MV-4-11 (cell line): Measurements from ENCODE around the gene DNAH14.

Experiments used
- DNase-seq: peaks from one replicate; lab custom pipeline; 2025; lab: John Stamatoyannopoulos, UW

The DNAH14 gene

DNA sequence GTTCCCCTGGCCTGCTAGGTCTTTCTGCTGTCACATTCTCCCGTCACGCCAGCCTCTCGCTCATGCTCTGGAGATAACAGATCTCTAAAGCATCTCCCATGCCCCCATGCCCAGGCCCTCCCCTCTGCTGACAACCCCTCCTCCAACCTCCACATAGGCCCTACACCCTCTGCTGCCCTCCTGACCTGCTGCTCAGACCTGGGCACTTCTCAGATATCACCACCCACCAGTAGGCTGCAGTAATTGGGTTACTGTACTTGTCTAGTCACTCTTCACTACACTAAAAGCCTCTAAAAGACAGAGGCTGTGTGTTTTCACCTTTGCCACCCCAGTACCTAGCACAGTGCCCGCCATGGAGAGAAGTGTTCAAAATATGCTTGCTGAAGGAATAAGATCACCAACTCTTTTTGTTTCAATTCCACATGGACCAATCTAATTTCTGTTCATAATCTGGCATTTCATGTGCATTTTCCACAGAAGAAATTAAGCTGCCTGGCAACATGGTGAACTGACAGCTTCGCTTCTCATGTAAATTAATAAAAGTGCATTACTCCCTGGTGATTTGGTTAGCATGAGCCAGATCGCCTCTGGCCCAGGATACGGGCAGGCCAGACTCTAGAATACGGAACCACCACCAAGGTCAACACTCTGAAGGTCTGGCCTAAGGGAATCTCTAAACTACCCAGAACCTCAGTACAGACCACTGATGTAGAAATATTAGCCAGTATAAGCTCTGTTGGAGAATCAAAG, 477.7 kb downstream of the DNAH14 start:
- DNase-seq: no peak

DNA sequence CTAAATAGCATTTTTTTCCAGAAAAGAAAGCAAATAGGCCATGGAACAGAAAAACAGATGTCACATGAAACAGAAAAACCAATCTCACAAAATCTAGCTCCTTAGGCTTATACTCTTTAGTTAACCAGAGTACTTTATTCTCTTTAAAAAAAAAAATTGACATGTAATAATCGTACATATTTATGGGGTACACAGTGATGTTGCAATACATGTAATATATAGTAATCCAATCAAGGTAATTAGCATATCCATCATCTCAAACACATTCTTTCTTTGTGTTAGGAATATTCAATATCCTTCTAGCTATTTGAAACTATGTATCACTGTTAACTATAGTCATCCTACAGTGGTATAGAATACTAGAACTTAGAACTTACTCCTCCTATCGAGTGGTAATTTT, 478.3 kb downstream of the DNAH14 start:
- no peak for DNase-seq

DNA sequence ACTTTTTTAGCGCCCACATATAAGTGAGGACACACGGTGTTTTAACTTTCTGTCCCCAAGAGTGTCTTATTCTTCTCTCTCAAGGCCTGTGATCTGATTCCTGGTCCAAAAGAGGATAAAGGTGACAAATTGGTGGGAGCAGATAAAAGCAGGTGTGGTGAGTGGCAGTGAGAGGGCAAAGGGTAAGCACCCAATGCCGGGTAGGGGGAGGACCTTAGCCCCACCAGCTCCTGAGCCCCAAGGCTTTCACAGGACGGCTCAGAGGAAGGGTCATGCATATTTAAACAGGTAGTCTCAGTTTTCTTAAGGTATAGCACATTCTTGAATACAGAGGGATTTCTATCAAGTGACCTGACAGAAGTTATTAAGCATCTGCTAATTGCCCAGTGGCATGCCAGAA, 478.8 kb downstream of the DNAH14 start:
- DNase-seq: no peak

DNA sequence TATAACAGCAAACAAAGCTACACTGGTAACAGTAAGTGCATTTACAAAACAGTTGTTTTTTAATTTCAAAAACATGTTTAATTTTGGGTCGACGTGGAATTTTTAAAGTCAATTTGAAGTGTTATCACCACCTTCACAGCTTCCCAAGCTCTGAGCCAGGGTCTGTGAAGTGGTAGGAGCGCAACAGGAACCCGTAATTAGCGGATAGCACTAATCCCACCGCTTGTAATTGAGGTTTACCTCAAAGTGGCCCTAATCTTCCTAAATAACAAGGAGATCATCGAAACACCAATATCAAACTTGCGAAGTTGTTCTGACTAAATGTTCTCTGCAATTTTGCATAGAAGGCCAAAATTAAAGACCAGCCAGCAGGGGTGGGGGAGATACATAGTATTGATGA, 479.6 kb downstream of the DNAH14 start:
- no peak for DNase-seq

DNA sequence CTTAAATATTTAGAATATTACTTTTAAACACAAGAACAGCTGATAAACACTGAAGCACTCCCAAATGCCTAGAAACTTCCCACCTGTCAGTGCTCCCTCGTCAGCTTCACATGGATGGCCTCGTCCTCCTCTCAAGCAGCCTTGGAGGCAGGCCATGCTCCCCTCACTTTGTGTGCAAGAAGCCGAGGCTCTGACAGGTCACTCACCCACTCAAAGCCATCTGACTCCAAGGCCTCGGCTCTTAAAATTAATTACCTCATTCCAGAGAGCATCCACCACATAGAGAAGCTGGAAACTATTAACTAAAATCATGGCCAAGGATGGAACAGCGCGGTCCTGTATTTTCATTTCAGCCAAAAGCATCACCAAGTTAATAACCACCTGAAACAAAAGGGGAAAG, 480.6 kb downstream of the DNAH14 start:
- DNase-seq: no peak

DNA sequence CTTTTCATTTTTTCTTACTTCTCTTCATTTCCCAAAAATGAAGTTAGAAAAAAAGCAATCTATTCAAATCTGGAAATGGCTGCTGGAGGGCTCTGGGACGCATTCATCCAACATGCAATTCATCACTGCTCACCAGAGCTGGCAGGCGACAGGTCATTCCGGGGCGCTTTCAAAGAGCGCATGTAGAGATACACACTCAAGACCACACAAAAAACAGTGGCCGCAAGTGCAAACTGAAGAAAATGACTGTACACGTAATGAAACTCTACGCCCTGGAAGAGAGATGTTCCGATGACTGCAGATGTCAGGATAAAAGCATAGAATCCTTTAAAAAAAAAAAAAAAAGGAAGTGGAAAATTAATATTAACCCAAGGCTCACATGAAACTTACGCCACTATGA, 482.8 kb downstream of the DNAH14 start:
- DNase-seq: no peak

DNA sequence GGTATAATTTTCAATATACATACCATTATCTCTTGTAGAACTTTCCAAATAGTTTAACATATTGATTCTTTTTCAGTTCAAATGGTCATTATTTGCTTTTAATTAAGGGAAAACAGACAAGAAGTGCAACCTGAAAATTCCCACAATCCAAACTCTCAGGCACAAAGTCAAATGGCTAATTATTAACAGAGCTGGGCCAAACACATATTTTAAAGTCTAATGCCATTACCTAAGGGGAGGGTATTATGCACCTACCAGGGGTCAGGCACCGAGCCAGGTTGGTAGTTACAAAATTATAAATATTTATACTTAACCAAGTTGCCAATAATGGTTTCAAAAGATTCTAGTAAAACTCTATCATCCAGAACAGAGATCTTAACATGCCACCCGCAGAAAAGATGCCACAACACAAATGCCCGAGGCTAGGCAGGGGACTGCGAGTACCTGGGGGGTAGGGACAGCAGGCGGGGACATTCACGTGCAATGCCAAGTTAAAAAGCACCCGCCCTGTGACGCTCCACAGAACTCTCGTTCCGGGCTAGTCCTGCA, 483.4 kb downstream of the DNAH14 start:
- no peak for DNase-seq

DNA sequence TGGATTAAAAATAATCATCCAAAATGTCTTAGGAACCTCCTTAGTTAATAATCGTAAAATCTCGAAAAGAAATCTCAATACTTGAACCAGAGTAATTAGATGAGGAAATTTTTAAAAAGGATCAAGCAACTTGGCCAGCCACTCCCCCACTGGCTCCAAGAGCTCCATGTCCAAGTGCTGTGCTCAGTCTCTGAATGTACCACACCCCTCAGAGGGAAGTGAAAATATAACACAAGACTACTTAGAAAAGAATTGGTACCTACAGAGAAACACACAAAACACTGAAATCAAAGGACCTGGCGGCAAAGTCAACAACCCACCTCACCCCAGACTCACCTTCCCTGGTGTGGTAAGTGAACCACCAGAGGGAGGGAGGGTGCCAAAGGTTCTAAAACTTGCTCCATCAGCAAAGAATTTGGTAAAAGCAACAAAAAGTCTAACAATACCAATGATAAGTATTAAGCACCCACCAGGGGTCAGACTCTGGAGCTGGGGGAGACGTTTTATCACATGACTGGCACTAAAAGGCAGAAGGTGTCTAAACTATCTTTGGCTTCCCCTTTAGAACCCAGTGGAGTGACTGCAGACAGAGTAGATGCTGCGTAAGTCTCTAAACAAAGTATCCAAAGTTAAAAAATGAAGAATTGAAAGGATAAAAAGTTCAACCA, 484.4 kb downstream of the DNAH14 start:
- DNase-seq: peak; percentile 47

DNA sequence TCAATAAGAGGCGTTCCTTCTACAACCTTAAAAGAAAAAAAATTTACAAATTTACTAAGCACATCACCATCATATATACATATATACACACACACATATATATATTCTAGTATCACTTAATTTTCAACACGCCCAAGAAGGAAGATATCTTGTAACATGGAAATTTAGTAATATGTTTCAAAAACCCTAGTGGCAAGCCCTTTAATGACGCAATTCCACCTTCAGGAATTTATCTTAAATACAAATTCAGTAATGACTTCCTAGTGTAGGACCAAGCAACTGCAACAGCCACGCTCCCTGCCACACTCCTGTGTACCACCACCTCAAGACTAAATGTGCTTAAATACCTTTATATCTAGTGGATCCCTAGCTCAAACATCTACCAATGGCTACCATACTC, 485.8 kb downstream of the DNAH14 start:
- DNase-seq: peak; percentile 9

DNA sequence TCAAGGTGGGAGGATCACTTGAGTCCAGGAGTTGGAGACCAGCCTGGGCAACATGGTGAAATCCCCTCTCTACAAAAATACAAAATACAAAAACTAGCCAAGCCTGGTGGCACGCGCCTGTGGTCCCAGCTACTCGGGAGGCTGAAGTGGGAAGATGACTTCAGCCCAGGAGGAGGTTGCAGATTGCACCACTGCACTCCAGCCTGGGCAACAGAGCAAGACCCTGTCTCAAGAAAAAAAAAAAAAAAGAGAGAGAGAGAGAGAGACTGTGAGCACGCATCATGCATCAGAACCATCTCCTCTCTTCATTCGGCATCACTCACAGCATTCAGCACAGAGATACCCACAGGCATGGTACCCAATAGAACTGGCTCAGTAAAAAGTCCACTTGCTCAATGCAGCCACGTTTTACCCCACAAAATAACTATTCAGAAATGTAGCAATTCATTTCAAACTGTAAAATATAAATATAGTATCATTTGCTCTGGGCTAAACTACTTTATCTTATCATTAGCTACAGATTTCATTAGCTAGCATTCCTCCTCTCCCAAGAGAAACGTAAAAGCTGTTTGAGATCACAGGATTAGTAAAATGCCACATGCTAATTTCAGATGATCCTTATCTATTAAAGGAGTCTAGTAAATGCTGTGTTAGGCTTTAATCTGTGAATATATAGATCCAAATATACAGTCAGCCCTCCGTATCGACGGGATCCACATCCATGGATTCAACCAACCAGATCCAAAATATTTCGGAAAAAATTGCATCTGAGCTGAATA, 486.7 kb downstream of the DNAH14 start:
- no peak for DNase-seq

DNA sequence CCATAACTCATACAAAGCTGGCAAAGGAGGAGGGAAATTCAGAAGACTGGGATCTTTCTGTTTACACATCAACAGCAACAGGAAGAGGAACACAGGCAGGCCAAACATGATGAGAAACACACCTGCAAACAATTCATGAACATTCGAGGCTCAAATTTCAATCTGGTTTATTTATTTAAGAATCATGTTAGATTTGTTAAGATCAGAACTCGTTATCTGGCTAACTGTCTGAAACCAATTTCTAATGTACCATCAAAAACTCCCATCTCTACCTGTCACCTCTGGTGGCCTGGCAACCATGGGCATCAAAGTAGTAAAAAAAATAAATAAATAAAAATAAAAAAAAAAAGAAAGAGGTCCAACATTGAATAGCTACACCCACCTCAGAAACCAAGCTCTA, 488.6 kb downstream of the DNAH14 start:
- no peak for DNase-seq

DNA sequence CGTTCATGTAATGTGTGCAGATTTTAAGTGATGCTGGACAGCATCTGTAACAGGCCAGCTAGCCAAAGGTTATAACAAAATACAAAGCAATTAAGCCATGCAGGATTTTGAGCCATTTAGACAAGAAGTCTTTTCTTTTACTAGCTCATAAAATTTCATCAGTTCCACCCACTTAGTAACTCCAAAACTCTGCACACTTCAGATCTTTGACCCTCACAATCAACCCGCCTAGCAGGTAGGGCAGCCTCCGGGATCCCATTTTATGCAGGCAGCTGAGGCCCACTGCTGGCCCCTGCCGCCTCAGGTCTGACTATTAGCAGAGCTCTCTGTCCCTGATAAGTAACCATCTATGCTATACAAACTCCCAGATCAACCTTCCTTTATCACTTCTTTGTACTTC, 489.1 kb downstream of the DNAH14 start:
- no peak for DNase-seq

DNA sequence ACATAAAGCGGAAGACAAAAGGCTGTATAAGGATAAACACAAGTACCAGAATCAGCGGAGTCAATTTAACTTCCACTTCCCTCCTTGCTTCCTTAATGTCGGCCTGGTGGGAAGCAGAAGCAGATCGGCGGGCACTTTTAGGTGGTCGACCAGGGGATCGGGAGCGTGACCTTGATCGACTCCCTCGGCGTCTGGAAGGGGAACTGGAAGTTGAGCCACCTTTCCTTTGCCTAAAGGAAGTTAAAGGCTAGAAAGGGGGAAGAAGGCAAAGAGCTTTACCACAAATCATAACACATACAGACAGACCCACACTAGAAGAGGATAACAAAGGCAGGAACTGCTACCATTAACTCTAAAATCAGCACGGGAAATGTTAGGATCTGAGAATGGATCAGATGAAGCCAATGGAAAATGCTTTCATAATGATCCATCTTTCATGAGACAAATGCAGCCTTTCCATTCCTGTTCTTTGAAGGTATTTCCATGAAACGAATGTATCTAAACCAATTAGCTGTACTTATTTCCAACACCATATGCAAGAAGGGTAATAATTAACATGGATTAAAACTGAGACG, 492.6 kb downstream of the DNAH14 start:
- DNase-seq: peak; percentile 45

DNA sequence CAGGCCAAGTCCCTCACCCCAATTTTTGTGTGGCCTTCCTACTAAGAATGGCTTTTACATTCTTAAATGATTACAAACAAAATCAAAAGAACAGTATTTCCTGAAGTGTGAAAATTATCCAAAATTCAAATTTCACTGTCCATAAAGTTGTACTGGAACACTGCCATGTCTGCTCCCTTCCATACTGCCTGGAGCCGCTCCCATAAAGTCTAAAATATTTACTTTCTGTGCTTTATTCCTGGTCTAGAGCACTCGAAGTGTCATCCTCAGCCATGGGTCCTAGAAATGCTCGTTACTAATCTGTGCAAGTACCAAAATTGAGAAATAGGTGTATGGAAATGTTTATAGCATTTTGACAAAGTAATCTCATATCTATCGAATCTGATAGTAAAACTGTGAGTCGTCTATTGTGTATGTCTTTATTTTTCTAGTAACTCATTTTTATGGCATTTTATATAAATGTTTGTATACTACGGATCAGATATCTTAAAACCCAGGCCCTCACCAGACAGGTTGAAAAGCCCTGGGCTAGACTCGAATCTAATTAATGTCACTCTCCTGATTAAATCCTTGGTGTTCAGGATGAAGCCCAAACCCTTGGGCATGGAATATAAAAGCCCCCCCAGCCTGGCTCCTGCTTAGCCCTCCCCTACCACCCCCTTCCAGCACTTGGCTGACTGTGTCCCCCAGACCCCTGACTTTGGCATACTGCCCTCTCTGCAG, 493.5 kb downstream of the DNAH14 start:
- no peak for DNase-seq

DNA sequence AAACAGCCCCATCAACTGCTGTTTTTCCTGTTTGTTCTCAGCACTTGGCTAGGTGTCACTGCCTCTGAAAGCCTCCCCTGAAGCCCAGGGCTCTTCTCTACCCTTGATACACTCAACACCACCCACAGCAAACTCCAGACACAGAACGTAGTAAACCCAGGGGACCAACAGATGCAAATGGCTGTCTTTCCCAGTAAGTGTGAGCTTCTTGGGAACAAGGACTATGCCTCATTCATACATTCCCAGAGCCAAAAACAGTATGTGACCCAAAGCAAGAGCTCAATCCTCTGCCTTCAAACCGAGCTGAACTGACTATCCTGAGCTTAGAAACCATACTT, 494.0 kb downstream of the DNAH14 start:
- DNase-seq: no peak

DNA sequence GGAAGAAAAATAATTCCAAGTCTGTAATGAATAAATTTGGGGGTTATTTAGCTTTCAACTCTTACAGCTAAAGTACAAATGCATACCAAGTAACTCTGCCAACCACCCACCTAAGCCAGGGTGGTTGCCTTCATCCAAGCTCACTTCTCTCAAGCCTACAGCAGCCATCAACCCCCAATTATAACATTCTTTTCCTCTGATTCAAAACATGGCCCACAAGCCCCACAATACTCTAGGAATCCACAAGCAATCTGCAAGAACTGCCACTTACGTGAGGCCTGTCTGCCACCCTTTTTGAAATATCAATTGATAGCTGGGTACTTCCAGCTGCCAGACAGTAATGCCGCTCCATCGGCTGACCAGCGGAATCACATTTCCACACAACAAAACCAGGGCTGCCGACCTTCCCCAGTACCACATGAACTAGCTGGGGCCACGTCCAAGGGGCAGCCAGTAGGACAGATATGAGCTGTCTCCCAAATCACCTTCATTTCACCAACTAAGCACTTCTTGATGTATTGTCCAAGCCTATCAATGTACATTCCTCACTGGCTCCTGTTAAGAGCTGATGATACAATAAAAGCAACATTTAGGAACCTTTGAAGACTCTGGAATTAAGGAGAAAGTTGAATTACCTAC, 495.2 kb downstream of the DNAH14 start:
- no peak for DNase-seq

DNA sequence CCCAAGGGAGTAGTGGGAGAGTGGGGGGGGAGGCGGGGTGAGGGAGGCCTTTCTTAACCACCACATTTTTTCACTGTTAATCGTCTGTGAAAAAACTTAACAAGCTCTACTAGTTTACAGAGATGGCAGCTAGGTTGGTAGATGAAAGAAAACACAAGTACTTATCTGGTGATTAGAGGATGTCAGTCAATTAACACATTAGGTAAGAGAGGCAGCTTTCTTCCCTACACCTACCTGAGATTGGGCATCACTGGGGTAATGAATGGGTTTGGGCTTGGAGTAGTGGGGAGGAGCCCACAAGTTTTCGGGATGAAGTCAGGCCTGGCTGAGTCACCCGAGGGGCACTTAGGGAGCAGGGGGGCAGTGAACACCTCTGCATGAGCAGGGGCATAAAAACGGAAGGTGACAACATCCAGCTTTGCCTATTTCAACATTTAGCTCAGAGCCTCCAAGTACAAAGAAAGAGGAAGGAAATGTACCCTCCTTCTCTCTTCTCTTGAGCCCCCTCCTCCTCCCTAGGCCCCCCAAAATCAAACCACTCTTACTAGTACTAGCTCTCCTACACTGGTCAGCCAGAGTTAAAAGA, 495.8 kb downstream of the DNAH14 start:
- peak; percentile 56 for DNase-seq

DNA sequence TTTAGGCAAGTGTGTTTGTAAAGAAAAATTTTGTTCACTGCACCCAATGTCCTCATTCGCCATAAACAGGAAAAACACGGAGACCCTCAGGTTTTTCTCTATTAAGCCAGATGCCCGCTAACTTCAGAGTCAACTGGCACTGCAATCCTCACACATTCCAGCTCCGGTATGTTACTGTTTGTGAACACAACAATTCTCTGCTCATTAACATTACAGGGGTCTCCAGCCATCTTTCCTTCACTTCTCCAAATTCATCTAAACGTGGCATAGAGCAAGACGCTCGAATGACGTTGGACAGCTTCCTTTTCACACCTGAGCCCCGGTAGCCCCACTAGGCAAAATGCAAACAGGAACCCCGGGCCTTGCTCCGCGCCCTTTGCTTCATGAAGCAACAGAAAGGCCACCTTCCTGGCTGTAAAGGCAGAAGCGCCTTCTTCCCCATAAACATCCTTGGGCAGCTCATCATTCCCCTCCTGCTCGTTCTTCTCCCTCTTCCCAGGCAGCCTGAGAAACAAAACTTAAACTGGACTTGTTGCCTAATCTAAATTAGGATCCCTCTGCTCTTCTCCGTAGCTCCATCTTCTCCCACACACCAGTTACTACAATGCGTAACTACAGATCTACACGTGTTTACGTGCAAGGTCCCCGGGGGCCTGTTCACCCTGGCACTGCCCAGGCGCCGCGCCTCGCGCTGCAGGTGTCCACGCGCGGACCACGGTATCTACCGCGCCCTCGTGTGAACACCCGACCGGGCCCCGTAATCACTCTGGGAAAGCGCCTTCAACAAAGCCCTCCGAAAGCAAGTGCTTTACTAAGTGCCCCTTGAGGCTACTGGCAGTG, 497.1 kb downstream of the DNAH14 start:
- DNase-seq: peak; percentile 2

DNA sequence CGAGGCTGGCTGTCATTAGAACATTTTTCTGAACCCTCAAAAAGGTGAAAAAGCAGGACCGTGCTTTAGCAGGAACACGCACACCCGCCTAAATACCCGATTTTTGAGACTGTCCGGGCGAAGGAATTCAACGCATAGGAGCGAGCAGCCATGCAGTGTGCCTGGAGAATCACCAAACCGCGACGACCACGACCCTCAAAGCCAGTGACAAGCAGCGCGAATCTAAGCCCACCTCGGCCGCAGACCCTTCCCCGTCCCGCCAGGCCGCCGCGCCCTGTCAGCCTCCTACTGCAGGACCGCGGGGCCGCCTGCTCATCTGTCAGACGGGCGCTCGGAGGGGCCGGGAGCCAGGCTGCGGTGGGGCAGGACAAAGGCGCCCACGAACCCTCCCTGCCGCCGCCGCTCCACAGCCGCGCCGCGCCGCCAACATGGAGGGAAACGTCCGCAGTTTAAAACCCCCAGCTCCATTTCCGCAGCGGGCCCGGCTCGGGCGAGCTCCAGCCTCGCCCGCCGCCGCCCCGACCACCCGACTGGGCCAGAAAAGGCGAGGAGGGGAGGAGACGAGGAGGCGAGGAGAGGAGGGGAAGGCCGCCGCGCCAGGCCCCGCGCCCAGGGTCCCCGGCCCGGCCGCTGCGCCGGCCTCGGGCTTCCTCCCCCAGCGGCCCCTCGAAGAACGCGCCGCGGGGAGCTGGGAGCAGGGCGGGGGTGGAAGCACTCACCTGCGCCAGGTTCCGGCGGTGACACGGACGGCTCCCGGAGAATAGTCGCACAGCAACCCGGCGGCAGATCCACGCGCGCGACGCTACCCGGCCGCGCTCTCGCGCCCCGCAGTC, 498.0 kb downstream of the DNAH14 start, which contains the start of gene LBR:
Gene LBR (minus strand): TSS at position 804 of the 833 bp plus-strand sequence. CDS start 3,963 bp downstream, outside the sequence.
- DNase-seq: no peak
